A549 (cell line): ENCODE data around the gene ARL6IP6.
"Not testable (repeated sequence)": the region's sequence is repeated elsewhere in the genome, so short reads cannot be mapped to it uniquely, and the experiment has no call there.

Experiments used
- BHLHE40 ChIP-seq: IDR thresholded peaks from 2 replicates; pipeline ENCODE4 v1.6.1; 2012; ENCODE audit warnings: low read depth, low read length, inconsistent platforms
- ELK1 ChIP-seq: fragments of 150-350 bp; IDR thresholded peaks from 2 replicates; pipeline ENCODE4 v1.6.1; 2014; ENCODE audit warnings: low read depth, mild to moderate bottlenecking, low read length
- HMGXB4 ChIP-seq: fragments of 250-450 bp; sonication (Bioruptor Pico); IDR thresholded peaks from 2 replicates; pipeline ENCODE4 v1.5.0; 2021; ENCODE audit warnings: mild to moderate bottlenecking, moderate library complexity, borderline replicate concordance
- MAZ ChIP-seq: fragments of 150-350 bp; IDR thresholded peaks from 2 replicates; pipeline ENCODE4 v1.6.1; 2014; ENCODE audit warnings: antibody characterized with exemption, low read depth, low read length, borderline replicate concordance

GRCh38 chr2:152737509-152737908 is 19.1 kb downstream of the ARL6IP6 start:
- TF ChIP-seq HMGXB4 (CRISPR knock-in tag); BHLHE40; MAZ; ELK1: not testable (repeated sequence)
